Peyer's patch (tissue), 4 donors: ENCODE results near the gene BTBD17. TPM values are rescaled to one million over a fixed set of nuclear protein-coding genes. Genes with fewer than 3 reads are reported as not detected.

Source experiments
- DNase-seq, 3 donors: peaks; one replicate each; pipeline ENCODE4 v3.0.0-alpha.2; 2017 to 2019
- H3K27ac ChIP-seq, 4 donors: fragments of 200-600 bp; sonication (generic); one replicate each; pipeline ENCODE4 v1.5.1; 2016 to 2019
- H3K27me3 ChIP-seq, 2 donors: fragments of 200-600 bp; sonication (generic); one replicate each; pipeline ENCODE4 v1.5.1; 2019
- H3K36me3 ChIP-seq, 3 donors: fragments of 200-600 bp; sonication (generic); one replicate each; pipeline ENCODE4 v1.5.1; 2016 to 2019
- H3K4me1 ChIP-seq, 4 donors: fragments of 200-600 bp; sonication (generic); one replicate each; pipeline ENCODE4 v1.5.1; 2016 to 2019
- H3K4me3 ChIP-seq, 4 donors: fragments of 200-600 bp; sonication (generic); 1 replicate in 3 of 4; 2 replicates in 1 of 4; pipeline ENCODE4 v1.5.1; 2016 to 2019; ENCODE audit warnings: mild to moderate bottlenecking in 1 of 4
- H3K9me3 ChIP-seq, 4 donors: fragments of 200-600 bp; sonication (generic); one replicate each; pipeline ENCODE4 v1.5.1; 2016 to 2019; ENCODE audit warnings: mild to moderate bottlenecking in 1 of 4
- CTCF ChIP-seq, 6 experiments: fragments of 450-650 bp in 4 of 6; fragments of 200-600 bp in 2 of 6; sonication (generic) in 1 of 6; IDR thresholded peaks; one replicate each; pipeline ENCODE4 v1.5.1; 2017 to 2019; ENCODE audit warnings: antibody characterized with exemption in 6 of 6, mild to moderate bottlenecking in 3 of 6, moderate library complexity in 1 of 6
- POLR2A ChIP-seq, 2 donors: fragments of 450-650 bp; IDR thresholded peaks; one replicate each; pipeline ENCODE4 v1.5.1; 2017; ENCODE audit warnings: antibody characterized with exemption in 2 of 2, mild to moderate bottlenecking in 2 of 2, moderate library complexity in 2 of 2
- total RNA-seq, 4 donors: library from RNA; depleted of rRNA; stranded (reverse); fragments of >200 nt; gene quantifications; one replicate each; pipeline ENCODE4 v1.1.0, GENCODE V29; 2016

Gene BTBD17
- total RNA-seq, 4 donors from 2014 or later, result not detected

DNA sequence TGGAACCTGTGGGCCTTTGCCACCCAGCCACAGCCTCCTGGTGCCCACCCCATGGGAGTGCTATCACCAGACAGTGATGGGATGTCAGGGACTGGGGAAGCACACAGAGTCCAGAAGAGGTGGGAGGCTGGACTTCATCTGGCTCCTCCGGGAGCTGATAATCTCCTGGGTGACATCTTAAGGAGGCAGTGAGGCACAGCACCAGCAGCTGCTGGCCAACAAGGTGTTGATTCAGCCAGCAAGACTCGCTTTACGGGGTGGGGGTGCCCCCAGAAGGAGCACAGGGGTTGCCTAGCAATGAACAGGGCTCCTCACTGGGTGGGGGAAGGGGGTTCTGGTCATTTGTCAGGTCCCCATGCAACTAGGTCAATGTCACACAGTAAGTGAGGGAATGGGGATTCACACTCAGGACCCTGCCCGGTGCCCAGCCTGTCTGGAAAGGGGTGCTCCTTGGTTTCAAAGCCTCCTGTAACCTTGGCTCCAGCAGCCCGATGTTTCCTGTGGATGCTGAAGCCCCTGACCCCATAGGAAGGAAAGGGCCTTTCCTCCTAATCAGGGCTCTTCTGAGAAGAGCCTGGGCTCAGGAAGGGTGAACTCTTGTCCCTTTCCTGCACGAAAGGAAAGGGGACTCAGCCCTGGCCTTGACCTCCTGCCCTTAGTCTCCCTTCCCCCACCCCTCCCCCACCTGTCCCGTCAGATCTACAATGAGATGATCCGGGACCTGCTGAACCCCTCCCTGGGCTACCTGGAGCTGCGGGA lies 18.0 kb downstream of the BTBD17 start:
- no peak for DNase-seq
- H3K4me3 ChIP-seq, result no peak overlapping the region
- no peaks in the 10 kb centered on the region for H3K9me3 ChIP-seq
- H3K4me1 ChIP-seq, result no peaks in the 10 kb centered on the region
- no peaks in the 10 kb centered on the region for H3K36me3 ChIP-seq
- TF ChIP-seq CTCF (IDR thresholded peaks at IDR 0.05) (no peak), POLR2A (IDR thresholded peaks at IDR 0.05) (no peak)
- H3K27me3 ChIP-seq, result no peaks in the 10 kb centered on the region
- no peak overlapping the region for H3K27ac ChIP-seq

DNA sequence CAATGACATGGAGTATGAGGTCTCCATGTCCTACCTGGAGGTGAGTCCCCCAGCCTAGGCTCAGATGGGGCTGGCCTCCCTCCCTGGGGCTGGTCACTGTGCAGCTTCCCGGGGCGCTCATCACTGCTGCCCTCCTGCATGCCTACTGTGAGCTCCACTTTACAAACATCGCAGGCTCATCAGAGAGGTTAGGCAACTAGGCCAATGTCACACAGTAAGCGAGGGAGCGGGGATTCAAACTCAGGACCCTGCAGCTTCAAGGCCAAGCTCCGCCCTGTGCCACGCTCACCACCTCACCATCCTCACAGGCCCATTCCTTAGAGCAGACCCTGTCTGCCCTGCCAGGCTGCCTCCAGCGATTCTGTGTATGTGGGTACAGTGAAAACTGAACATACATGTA lies 18.5 kb downstream of the BTBD17 start:
- H3K4me1 ChIP-seq, result no peaks in the 10 kb centered on the region
- no peaks in the 10 kb centered on the region for H3K9me3 ChIP-seq
- H3K27ac ChIP-seq, result no peak overlapping the region
- no peak overlapping the region for H3K4me3 ChIP-seq
- H3K27me3 ChIP-seq, result no peaks in the 10 kb centered on the region
- TF ChIP-seq CTCF (IDR thresholded peaks at IDR 0.05) (no peak), POLR2A (IDR thresholded peaks at IDR 0.05) (no peak)
- no peak for DNase-seq
- no peaks in the 10 kb centered on the region for H3K36me3 ChIP-seq

- Histone ChIP-seq H3K36me3 (no peaks in the 10 kb centered on the region), H3K27ac (no peak overlapping the region), H3K4me1 (no peaks in the 10 kb centered on the region), H3K4me3 (no peak overlapping the region), H3K27me3 (no peaks in the 10 kb centered on the region), H3K9me3 (no peaks in the 10 kb centered on the region)
- no peak for TF ChIP-seq CTCF (IDR thresholded peaks at IDR 0.05)
- no peak for TF ChIP-seq POLR2A (IDR thresholded peaks at IDR 0.05)
- no peak for DNase-seq
These were observed 19.4 kb downstream of the BTBD17 start for GRCh38 chr17:74342224-74342623.

DNA sequence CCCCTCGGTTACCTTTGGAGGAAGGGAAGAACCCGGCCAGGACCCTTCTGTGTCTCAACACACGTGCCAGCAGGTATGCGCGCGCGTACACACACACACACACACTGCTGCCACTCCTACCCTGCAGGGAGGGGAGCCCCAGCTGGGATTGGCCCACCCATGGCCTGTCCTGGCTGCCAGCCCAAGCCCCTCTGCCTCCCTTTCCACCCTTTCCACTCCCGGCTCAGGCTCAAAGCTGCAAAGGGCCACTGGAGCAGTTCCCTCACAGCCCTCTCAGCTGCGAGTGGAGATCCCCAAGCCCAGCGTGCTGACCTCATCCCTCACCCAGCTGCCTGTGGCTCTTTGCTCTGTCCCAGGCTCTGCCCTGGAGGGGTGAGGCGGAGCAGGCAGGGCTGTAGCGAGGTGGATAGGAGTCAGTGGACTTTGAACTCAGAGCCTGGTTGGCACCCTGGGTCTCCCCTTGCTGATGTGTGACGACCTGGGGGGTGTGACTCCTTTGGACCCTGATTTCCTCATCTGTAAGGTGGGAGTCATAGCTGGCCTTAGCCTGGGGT lies 21.1 kb downstream of the BTBD17 start:
- no peaks in the 10 kb centered on the region for H3K36me3 ChIP-seq
- H3K4me3 ChIP-seq, result no peak overlapping the region
- no peaks in the 10 kb centered on the region for H3K27me3 ChIP-seq
- no peaks in the 10 kb centered on the region for H3K9me3 ChIP-seq
- H3K27ac ChIP-seq, result no peak overlapping the region
- no peaks in the 10 kb centered on the region for H3K4me1 ChIP-seq
- no peak for TF ChIP-seq POLR2A (IDR thresholded peaks at IDR 0.05)
- no peak for TF ChIP-seq CTCF (IDR thresholded peaks at IDR 0.05)
- no peak for DNase-seq

GRCh38 chr17:74339537-74340195 lies 22.0 kb downstream of the BTBD17 start:
- Histone ChIP-seq H3K9me3 (no peaks in the 10 kb centered on the region), H3K36me3 (no peaks in the 10 kb centered on the region), H3K27ac (no peak overlapping the region), H3K4me1 (no peaks in the 10 kb centered on the region), H3K27me3 (no peaks in the 10 kb centered on the region), H3K4me3 (no peak overlapping the region)
- TF ChIP-seq CTCF (IDR thresholded peaks at IDR 0.05) (no peak), POLR2A (IDR thresholded peaks at IDR 0.05) (no peak)
- DNase-seq, result no peak
